Non-pigmented ciliary epithelial cell (primary cell): ENCODE results near the gene YBX3.
A peak's percentile ranks its signal among the peaks of the same experiment; 100 is the strongest.
"Not testable (repeated sequence)": the region's sequence is repeated elsewhere in the genome, so short reads cannot be mapped to it uniquely, and the experiment has no call there.

Experiments used
- DNase-seq: peaks from one replicate; pipeline ENCODE4 v3.0.0-alpha.2; 2010; ENCODE audit warnings: low read depth

YBX3 gene

GRCh38 chr12:10722905-10723746 is at the start of gene YBX3:
YBX3 (minus strand) TSS chr12:10723323; CDS start chr12:10723111, 212 bp downstream.
- DNase-seq = no peak

- DNase-seq = no peak
Observed at GRCh38 chr12:10771132-10771733, 48.1 kb upstream of the YBX3 start.

GRCh38 chr12:10759657-10760056 is 36.5 kb upstream of the YBX3 start:
- DNase-seq = no peak

- DNase-seq = no peak
Observed at GRCh38 chr12:10756194-10756593, 33.1 kb upstream of the YBX3 start.

- DNase-seq = peak; percentile 68
Observed at GRCh38 chr12:10753059-10753458, 29.9 kb upstream of the YBX3 start.

- no peak for DNase-seq
Observed at GRCh38 chr12:10750385-10750727, 27.2 kb upstream of the YBX3 start.

GRCh38 chr12:10749700-10750384 is 26.7 kb upstream of the YBX3 start:
- peak; percentile 78 for DNase-seq

GRCh38 chr12:10747730-10748129 is 24.6 kb upstream of the YBX3 start:
- DNase-seq = no peak

- not testable (repeated sequence) for DNase-seq
Observed at GRCh38 chr12:10743420-10743819, 20.3 kb upstream of the YBX3 start.

- DNase-seq = no peak
Observed at GRCh38 chr12:10741845-10742244, 18.7 kb upstream of the YBX3 start.

- no peak for DNase-seq
Observed at GRCh38 chr12:10740182-10740581, 17.1 kb upstream of the YBX3 start.

GRCh38 chr12:10739157-10740118 is 16.3 kb upstream of the YBX3 start:
- no peak for DNase-seq

GRCh38 chr12:10737249-10737648 is 14.1 kb upstream of the YBX3 start:
- no peak for DNase-seq

- DNase-seq = no peak
Observed at GRCh38 chr12:10736463-10736862, 13.3 kb upstream of the YBX3 start.

- no peak for DNase-seq
Observed at GRCh38 chr12:10735428-10735827, 12.3 kb upstream of the YBX3 start.

GRCh38 chr12:10732549-10732948 is 9.4 kb upstream of the YBX3 start:
- no peak for DNase-seq

- no peak for DNase-seq
Observed at GRCh38 chr12:10732066-10732465, 8.9 kb upstream of the YBX3 start.

- no peak for DNase-seq
Observed at GRCh38 chr12:10730559-10730958, 7.4 kb upstream of the YBX3 start.

- no peak for DNase-seq
Observed at GRCh38 chr12:10728091-10728490, 5.0 kb upstream of the YBX3 start.

GRCh38 chr12:10726945-10727344 is 3.8 kb upstream of the YBX3 start:
- no peak for DNase-seq

GRCh38 chr12:10725003-10725402 is 1.9 kb upstream of the YBX3 start:
- no peak for DNase-seq

GRCh38 chr12:10722502-10722904 is 620 bp downstream of the YBX3 start:
- DNase-seq = no peak
